CD14-positive monocyte (primary cell): Measurements from ENCODE around the gene FOS. TPM values are rescaled to one million over a fixed set of nuclear protein-coding genes. Genes with fewer than 3 reads are reported as not detected.

Experiments
- DNase-seq, 3 donors: peaks; one replicate each; pipeline ENCODE4 v3.0.0-alpha.2; 2011 to 2022
- H2AFZ ChIP-seq: 2 replicates; pipeline ENCODE4 v1.6.0; 2012; ENCODE audit warnings: mild to moderate bottlenecking, low read depth, low read length, inconsistent platforms; ENCODE audit not compliant: insufficient read depth, poor library complexity, severe bottlenecking
- H3K27ac ChIP-seq, 2 donors: 1 replicate in 1 of 2; 2 replicates in 1 of 2; pipeline ENCODE4 v1.5.1; 2012 to 2013; ENCODE audit warnings: low read length in 2 of 2, control low read depth in 1 of 2, inconsistent platforms in 1 of 2, low read depth in 1 of 2, mild to moderate bottlenecking in 1 of 2
- H3K27me3 ChIP-seq, 2 donors: one replicate each; pipeline versions ENCODE4 v1.6.0 to v1.6.1; 2011 to 2013; ENCODE audit warnings: low read length in 2 of 2; ENCODE audit not compliant: control insufficient read depth in 2 of 2, insufficient read depth in 2 of 2
- H3K36me3 ChIP-seq, 2 donors: replicated peaks in 1 of 2; 1 replicate in 1 of 2; 2 replicates in 1 of 2; pipeline versions ENCODE4 v1.5.1 to v1.6.1; 2012 to 2013; ENCODE audit warnings: low read length in 2 of 2, control low read depth in 1 of 2, inconsistent platforms in 1 of 2, mild to moderate bottlenecking in 1 of 2; ENCODE audit not compliant: insufficient read depth in 2 of 2, control insufficient read depth in 1 of 2
- H3K4me1 ChIP-seq, 2 donors: 1 replicate in 1 of 2; 2 replicates in 1 of 2; pipeline versions ENCODE4 v1.5.1 to v1.6.1; 2012 to 2013; ENCODE audit warnings: low read length in 2 of 2, control low read depth in 1 of 2, inconsistent platforms in 1 of 2, mild to moderate bottlenecking in 1 of 2, moderate library complexity in 1 of 2; ENCODE audit not compliant: insufficient read depth in 2 of 2, control insufficient read depth in 1 of 2
- H3K4me2 ChIP-seq: replicated peaks from 2 replicates; pipeline ENCODE3; 2012; ENCODE audit warnings: low read length, moderate library complexity, mild to moderate bottlenecking; ENCODE audit not compliant: poor library complexity, severe bottlenecking; ENCODE audit errors: extremely low read depth
- H3K4me3 ChIP-seq, 3 experiments: fragments of 200-600 bp in 1 of 3; sonication (generic) in 1 of 3; replicated peaks in 1 of 3; 1 replicate in 2 of 3; 2 replicates in 1 of 3; pipeline ENCODE4 v1.5.1; 2011 to 2013; ENCODE audit warnings: low read length in 3 of 3, mild to moderate bottlenecking in 3 of 3, control low read depth in 2 of 3, low read depth in 2 of 3, inconsistent platforms in 1 of 3, moderate library complexity in 1 of 3
- H3K79me2 ChIP-seq: 2 replicates; pipeline ENCODE4 v1.6.0; 2012; ENCODE audit warnings: mild to moderate bottlenecking, control low read depth, inconsistent platforms, low read length, moderate library complexity; ENCODE audit not compliant: insufficient read depth
- H3K9ac ChIP-seq: 2 replicates; pipeline ENCODE4 v1.6.0; 2017; ENCODE audit warnings: low read length, mild to moderate bottlenecking; ENCODE audit not compliant: insufficient read depth, poor library complexity, severe bottlenecking
- H3K9me3 ChIP-seq, 2 donors: replicated peaks in 1 of 2; 1 replicate in 1 of 2; 2 replicates in 1 of 2; pipeline versions ENCODE4 v1.5.1 to v1.6.1; 2012 to 2013; ENCODE audit warnings: low read length in 2 of 2, control low read depth in 1 of 2; ENCODE audit not compliant: control insufficient read depth in 1 of 2, insufficient read depth in 1 of 2
- H4K20me1 ChIP-seq: 2 replicates; pipeline ENCODE4 v1.6.0; 2012; ENCODE audit warnings: mild to moderate bottlenecking, low read length, control low read depth, moderate library complexity; ENCODE audit not compliant: insufficient read depth
- H3K27ac Mint-ChIP-seq, 7 donors: one replicate each; pipeline ENCODE4 v1.8.0; 2020; ENCODE audit warnings: mild to moderate bottlenecking in 7 of 7, mixed read lengths in 7 of 7, moderate library complexity in 6 of 7, inconsistent platforms in 2 of 7
- H3K27me3 Mint-ChIP-seq, 3 donors: one replicate each; pipeline ENCODE4 v1.8.0; 2021 to 2022; ENCODE audit warnings: low read depth in 3 of 3, mild to moderate bottlenecking in 3 of 3, mixed read lengths in 3 of 3, moderate library complexity in 3 of 3, inconsistent platforms in 1 of 3
- H3K36me3 Mint-ChIP-seq, 2 donors: one replicate each; pipeline ENCODE4 v1.8.0; 2020; ENCODE audit warnings: mixed read lengths in 2 of 2, inconsistent platforms in 1 of 2, mild to moderate bottlenecking in 1 of 2
- H3K4me1 Mint-ChIP-seq: one replicate; pipeline ENCODE4 v1.8.0; 2020; ENCODE audit warnings: mild to moderate bottlenecking, mixed read lengths
- H3K4me3 Mint-ChIP-seq, 2 donors: one replicate each; pipeline ENCODE4 v1.8.0; 2020; ENCODE audit warnings: mild to moderate bottlenecking in 2 of 2, mixed read lengths in 2 of 2, moderate library complexity in 1 of 2
- H3K9me3 Mint-ChIP-seq, 7 donors: one replicate each; pipeline ENCODE4 v1.8.0; 2020 to 2022; ENCODE audit warnings: mixed read lengths in 7 of 7, mild to moderate bottlenecking in 6 of 7, moderate library complexity in 6 of 7, inconsistent platforms in 2 of 7
- whole genome bisulfite sequencing: methylation state at CpG from one replicate; pipeline ENCODE4 v1.1.5; 2013; ENCODE audit warnings: missing lambda C conversion rate; ENCODE audit not compliant: insufficient coverage; 5-methylcytosine and 5-hydroxymethylcytosine counted together
- intact Hi-C, 2 donors: fragments of 100-400 bp; cut with micrococcal nuclease; formaldehyde crosslinking; loops; one replicate each; pipeline versions ENCODE4 v1.15.0 to v1.15.1; 2023
- polyA plus RNA-seq, 3 donors: library from polyadenylated mRNA; depleted of rRNA in 1 of 3; unstranded in 2 of 3; stranded (reverse) in 1 of 3; fragments of 300-500 nt in 2 of 3; fragments of >200 nt in 1 of 3; fragmentation: Illumina TruSeq in 2 of 3; gene quantifications; 1 replicate in 2 of 3; 2 replicates in 1 of 3; pipeline ENCODE4 v1.2.3, GENCODE V29; 2012 to 2021
- TF ChIP-seq, protein P1 (sequence below): fragments of 200-600 bp; IDR thresholded peaks from one replicate; pipeline ENCODE4 v1.8.0; 2022; ENCODE audit warnings: antibody characterized with exemption, mild to moderate bottlenecking

The FOS gene
- polyA plus RNA-seq, 3 donors: 4,403 to 5,159 (median 4,841) TPM

GRCh38 chr14:75294649-75295033 is 16.0 kb downstream of the FOS start:
- WGBS: no CpG with 5 or more reads among the region's 9 CpGs
- intact Hi-C loops: loop anchor here (1.0 to 5.0 kb wide), 5 partner anchors 9 to 117 kb away; partner anchors contain the start of genes FOS (in 1 of the 2) and TMED10 (in 1 of the 2)
- H3K4me1 ChIP-seq: peaks cover 63 to 70% of the 10 kb centered on the region in 2 donors

GRCh38 chr14:75295061-75295461 is 16.4 kb downstream of the FOS start:
- intact Hi-C loops: loop anchor here (2.0 to 5.0 kb wide), 3 partner anchors 16 to 118 kb away; partner anchors contain the start of genes FOS (in 1 of the 2) and TMED10 (in 1 of the 2)
- Histone ChIP-seq H3K79me2 (peaks cover 14% of the 10 kb centered on the region), H3K36me3 (no peaks in the 10 kb centered on the region), H3K4me3 (peak overlapping the region; percentile 69 to 89 (median 85)), H3K4me2 (peak overlapping the region; percentile 94), H3K4me1 (peaks cover 65 to 70% of the 10 kb centered on the region in 2 donors), H3K27ac (peak overlapping the region; percentile 98), H3K9ac (peak overlapping the region; percentile 85), H3K27me3 (no peaks in the 10 kb centered on the region), H4K20me1 (no peaks in the 10 kb centered on the region), H2AFZ (no peak overlapping the region), H3K9me3 (no peaks in the 10 kb centered on the region)
- WGBS: 1% methylated on average over 11 of the region's 18 CpGs
- TF ChIP-seq, protein P1, sequence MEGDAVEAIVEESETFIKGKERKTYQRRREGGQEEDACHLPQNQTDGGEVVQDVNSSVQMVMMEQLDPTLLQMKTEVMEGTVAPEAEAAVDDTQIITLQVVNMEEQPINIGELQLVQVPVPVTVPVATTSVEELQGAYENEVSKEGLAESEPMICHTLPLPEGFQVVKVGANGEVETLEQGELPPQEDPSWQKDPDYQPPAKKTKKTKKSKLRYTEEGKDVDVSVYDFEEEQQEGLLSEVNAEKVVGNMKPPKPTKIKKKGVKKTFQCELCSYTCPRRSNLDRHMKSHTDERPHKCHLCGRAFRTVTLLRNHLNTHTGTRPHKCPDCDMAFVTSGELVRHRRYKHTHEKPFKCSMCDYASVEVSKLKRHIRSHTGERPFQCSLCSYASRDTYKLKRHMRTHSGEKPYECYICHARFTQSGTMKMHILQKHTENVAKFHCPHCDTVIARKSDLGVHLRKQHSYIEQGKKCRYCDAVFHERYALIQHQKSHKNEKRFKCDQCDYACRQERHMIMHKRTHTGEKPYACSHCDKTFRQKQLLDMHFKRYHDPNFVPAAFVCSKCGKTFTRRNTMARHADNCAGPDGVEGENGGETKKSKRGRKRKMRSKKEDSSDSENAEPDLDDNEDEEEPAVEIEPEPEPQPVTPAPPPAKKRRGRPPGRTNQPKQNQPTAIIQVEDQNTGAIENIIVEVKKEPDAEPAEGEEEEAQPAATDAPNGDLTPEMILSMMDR: no peak
- peaks cover 2% of the 10 kb centered on the region in 2 donors for H3K36me3 Mint-ChIP-seq
- DNase-seq: peak in 1 of 3 donors; percentile 42
- H3K27ac Mint-ChIP-seq: peak overlapping the region; percentile 99 to 100 (median 100)
- H3K4me1 Mint-ChIP-seq: peaks cover 59% of the 10 kb centered on the region
- H3K4me3 Mint-ChIP-seq: peak overlapping the region; percentile 82 to 86
- peaks cover 0 to 1% (median 0%) of the 10 kb centered on the region in 7 donors for H3K9me3 Mint-ChIP-seq
- peaks cover 0 to 5% (median 2%) of the 10 kb centered on the region in 3 donors for H3K27me3 Mint-ChIP-seq

More at GRCh38 chr14:75294649-75295033, 16.0 kb downstream of the FOS start:
- Histone ChIP-seq H3K9me3 (no peaks in the 10 kb centered on the region), H3K4me3 (peak overlapping the region; percentile 69 to 89 (median 85)), H3K27me3 (no peaks in the 10 kb centered on the region), H3K9ac (peak overlapping the region; percentile 85), H4K20me1 (no peaks in the 10 kb centered on the region), H3K4me2 (peak overlapping the region; percentile 94), H3K27ac (peak overlapping the region; percentile 98), H3K36me3 (no peaks in the 10 kb centered on the region), H2AFZ (no peak overlapping the region), H3K79me2 (peaks cover 9% of the 10 kb centered on the region)
- TF ChIP-seq, protein P1: no peak
- peaks cover 0 to 5% (median 2%) of the 10 kb centered on the region in 3 donors for H3K27me3 Mint-ChIP-seq
- peak overlapping the region; percentile 82 to 86 for H3K4me3 Mint-ChIP-seq
- H3K9me3 Mint-ChIP-seq: peaks cover 0 to 1% (median 0%) of the 10 kb centered on the region in 7 donors
- peak overlapping the region; percentile 99 to 100 (median 100) for H3K27ac Mint-ChIP-seq
- DNase-seq: no peak
- H3K36me3 Mint-ChIP-seq: peaks cover 2% of the 10 kb centered on the region in 2 donors
- H3K4me1 Mint-ChIP-seq: peaks cover 59% of the 10 kb centered on the region
